Stimulated activated CD8-positive, alpha-beta memory T cell treated with anti-CD3 and anti-CD28 coated beads, Interleukin-15, amount 100 ng/mL, for 4 hours (primary cell): ENCODE data around the gene PASK.

Source experiments
- DNase-seq, 2 donors: peaks; one replicate each; pipeline ENCODE4 v3.0.0-alpha.2; 2020; ENCODE audit warnings: low read depth in 2 of 2

The PASK gene

DNA sequence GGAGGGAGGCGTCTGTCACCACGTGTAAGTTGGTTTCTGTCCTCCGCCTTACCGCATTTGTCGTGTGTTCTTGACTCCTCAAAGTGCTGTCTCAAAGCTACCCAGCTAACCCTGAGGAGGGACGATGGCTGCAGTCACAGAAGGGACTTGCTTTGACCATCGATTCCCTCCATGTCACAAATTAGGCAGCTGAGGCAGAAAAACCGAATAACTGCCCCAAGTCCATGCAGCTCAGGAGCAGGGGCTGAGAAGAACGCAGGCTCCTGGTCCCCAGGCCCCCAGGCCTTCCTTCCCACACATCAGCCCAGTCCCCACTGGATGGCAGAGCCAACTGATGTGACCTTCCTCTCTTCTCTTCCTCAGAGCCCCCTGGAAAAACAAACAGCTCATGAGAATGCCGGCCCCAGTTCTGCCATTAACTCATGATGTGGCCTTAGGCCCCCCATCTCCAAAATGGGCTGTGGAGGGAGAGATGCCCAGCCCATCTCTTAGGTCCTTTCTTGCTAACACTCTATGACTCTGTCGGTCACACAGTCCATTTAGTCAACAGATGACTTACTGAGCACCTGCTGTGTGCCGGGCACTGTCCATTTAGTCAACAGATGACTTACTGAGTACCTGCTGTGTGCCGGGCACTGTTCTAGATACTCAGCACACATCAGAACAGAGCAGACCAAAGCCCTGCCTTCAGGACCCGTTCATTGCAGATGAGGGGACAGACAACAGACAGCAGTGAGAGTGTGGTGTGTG is 66.8 kb downstream of the PASK start:
- DNase-seq, result no peak

DNA sequence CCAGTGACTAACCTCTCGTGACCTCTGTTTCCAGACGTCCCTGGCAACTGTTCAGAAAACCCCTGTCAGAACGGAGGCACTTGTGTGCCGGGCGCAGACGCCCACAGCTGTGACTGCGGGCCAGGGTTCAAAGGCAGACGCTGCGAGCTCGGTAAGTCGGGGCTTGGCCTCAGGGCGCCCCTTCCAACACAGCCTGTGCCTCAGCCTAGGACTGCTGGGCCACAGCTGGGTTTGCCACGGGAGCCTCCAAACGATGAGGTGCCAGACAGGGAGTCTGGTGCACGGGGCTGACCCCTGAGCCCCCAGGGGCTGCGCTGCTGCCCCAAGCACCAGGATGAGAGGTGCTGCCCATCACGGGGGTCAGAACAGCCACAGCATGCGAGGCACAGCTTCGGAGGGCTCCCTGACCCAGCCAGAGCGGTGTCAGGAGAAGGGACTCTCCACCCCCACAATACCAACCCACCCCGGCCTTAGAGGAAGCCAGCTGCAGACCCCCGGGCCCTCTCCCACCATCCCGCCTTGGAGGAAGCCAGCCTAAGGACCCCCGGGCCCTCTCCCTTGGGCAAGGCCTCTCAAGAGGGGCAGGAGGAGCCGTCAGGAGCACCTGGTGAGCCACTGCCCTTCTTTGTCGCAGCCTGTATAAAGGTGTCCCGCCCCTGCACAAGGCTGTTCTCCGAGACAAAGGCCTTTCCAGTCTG is 67.5 kb downstream of the PASK start:
- DNase-seq, result no peak

GRCh38 chr2:241081190-241081642 is 68.1 kb downstream of the PASK start:
- DNase-seq, result no peak

DNA sequence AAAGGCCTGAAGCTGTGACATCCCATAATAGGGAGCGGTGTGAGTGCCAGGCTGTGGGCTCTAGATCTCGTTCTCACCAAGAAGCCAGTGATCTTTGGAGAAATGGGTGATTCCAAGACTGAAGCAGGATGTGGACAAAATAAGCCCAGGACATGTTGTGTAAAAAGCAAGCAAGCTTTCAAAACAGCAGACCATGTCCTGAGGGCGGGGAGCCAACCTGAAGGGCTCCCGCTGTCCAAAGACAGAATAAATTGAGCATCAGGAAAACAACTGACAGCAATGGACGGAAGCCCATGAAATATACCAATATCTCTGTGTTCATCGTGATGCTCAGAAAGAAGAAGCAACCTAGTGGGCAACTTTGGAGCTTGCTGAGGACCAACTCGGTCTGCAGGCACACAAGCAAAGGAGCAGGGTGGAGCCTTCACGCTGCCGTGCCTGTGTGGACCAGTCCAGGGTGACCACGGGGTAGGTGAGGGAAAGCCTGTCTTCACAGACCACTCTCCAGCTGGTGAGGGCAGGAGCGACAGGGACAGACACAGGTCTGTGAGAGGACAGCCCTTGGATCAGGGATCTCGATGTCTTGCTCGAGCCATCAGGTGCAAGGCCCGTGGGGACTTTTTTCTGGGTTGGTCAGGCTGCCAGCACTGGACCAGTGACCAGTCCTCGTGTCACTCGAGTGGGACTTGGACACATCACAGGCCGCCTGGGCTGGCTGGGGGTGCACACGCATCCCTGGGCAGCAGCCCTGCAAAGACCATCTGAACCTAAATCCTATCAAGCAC is 68.7 kb downstream of the PASK start:
- no peak for DNase-seq

DNA sequence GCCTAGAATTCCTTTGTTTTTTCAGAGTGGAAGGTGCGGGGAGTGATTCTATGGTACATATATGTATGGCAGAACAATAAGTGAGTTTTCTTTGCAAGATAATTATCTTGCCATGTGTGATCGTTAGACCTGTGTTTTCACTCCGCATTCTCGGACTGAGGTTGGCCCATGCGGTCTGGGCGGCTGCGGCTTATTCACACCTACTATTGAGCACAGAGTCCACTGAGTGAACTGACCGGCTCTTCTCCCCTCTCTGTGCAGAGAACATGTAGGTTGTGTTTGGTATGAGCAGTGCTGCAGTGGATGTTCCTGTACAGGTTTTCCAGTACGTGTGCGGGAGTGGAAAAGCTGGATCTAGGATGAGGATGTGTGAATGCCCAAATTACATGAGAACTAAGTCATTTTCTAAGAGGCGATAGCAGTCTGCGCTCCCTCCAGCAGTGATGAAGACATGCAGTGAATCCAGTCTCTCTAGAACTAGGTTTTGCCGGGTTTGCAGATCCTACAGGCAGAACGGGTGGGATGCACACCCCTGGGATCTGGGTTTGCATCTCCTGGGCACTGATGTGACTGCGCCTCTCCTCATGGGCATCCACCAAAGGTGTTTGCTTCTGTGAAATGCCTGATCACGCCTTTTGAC is 74.3 kb downstream of the PASK start:
- no peak for DNase-seq

DNA sequence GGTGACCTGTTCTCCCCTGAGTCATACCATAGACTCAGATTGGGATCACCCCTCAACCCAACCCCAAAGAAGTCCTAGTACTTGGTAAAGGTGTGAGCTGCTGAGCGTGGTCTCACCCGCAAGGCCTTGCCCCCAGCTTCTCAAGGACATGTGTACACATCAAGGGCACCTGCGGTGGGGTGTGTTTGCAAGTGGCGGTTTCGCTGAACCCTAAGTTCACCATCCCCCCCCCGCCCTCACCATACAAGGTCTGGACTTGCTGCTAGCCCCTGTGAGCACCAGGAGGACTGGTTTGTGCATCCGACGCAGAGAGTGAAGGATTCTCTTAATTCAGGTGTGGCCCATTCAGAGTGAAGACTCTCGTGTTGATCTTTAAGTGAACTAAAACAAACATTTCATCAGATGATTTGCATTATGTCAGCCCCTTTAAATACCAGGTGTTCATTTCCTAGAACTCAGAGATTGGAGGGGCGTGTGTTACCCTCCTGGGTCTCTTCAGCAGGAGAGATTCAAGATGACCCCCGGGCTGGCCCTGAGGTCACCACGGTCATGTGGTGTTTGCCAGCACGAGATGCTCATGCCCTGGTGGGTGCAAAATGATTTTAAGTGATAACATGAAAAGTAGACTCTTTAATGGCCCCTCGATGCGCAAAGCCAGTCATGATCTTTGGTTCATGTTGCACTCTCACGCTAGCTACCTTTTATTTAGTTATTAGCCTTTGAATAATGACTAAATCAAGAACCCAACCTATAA is 75.0 kb downstream of the PASK start:
- DNase-seq, result no peak

DNA sequence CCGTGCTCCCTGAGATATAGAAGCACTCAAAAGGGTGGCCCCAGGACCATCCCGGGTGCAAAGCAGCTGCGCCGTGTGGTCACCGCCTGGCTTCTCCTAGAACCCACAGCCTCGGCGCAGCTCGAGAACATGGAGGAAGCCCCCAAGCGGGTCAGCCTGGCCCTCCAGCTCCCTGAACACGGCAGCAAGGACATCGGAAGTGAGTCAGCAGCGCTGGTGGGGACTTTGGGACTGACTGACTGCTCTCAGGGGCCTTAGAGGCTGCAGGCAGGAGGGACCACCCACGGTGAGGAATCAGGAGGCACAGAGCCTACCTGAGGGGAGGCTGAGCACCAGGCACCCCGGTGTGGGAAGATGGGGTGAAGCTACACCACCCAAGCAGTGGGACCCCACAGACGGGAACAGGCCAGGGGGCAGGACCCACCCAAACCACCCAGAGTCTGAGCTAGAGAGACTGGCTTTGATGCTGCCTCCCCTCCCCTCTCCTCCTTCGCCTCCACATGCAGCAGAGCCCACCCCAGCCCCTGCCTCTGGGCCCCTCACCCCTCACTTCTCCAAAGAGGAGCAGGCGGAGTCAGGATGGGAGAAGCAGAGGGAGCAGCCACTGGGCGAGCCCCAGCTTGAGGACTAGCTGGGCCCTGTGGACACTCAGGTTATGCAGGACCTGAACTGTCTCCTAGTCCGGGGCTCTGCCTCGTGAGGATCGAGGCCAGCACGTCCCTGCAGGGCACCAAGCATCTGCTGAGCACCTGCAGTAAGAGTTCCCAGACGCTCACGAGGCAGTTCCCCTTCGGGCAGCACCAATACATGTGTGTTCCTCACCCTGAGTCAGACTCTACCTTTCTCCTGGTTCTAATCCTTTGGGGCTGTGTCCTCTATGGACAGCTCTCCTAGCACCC is 75.9 kb downstream of the PASK start:
- DNase-seq, result no peak

DNA sequence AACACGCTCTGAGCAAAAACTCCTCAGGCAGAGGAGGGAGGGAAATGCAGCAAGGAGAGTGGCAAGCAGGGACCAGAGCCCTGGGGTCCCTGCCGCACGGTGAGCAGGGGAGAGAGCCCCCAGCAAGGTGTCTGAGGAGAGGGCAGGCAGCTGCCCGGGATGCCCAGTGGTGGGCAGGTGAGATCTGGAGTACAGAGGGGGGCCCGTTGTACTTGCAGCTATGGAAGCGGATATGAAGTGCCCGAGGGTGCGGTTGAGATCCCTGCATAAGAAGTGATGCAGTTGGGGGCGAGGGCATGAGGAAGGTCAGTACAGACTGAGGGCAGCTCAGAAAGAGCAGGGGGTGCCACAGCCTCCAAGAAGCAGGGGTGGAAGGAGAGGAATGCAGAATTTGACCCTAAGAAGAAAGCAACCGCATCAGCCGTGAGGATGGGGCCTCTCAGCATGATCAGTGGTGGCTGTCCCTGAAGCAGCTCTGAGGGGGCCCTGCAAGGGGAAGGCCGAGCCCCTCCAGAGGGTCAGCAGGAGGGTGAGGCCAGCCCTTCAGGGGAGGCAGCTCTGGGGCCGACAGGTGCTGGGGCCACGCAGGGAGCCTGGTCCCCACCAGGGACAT is 76.6 kb downstream of the PASK start:
- no peak for DNase-seq

GRCh38 chr2:241072151-241072550 is 77.1 kb downstream of the PASK start:
- DNase-seq, result no peak

DNA sequence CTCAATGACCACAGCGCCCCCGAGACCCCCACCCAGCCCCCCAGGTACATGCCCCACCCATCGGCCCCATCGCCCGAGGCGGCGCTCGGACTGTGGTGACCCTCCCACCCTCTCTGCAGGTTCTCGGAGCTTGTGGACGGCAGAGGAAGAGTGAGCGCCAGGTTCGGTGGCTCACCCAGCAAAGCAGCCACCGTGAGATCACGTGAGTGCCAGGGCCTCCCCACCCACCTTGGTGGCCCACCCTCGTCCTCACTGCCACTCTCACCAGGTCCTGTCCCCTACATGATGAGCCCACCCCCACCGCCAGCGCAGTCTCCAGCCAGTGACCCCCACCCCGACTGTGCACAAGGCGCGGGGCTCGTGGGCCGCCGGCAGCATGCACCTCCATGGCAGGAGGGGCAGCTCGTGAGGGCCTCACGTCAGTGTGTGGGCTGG is 77.6 kb downstream of the PASK start:
- no peak for DNase-seq

DNA sequence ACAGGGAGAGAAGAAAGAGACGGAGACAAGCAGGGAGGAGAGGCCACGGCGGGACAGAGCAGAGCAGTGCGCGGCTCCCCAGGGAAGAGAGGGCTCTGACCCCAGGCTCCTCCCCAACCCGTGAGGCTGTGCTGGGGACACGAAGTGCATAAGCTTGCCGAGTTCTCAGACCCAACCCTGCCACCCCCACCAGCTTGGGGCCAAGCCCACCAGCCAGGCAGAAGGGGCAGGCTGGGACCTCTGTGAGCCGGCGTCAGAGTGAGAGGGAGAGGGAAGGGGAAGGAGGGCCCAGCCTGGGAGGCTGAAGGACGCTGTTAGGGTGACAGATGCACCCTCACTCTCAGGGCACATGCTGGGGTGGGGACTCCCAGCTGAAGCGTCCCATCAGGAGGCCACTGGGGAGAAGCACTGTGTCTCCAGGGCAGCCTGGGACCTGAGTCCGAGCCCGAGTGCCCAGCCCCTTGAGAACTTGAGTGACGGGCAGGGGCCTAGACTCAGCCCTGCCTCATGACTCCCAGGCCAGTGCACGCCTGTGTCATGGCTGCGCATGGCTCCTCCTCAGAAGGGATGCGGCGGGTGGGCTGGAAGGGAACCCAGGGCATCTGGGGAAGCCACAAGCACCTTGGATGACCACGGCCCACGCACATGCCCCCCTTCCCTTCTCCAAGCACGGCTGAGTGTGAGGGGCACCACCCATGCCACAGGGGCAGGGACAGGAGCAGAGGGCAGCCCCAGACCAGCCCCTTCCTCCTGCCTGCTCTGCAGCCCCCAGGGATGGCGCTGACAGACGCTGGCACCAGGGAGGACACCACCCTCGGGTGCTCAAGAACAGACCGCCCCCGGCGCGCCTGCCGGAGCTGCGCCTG is 78.2 kb downstream of the PASK start:
- DNase-seq, result no peak

- no peak for DNase-seq
Observed at GRCh38 chr2:241070361-241070760, 78.9 kb downstream of the PASK start.

- DNase-seq, result no peak
Observed at GRCh38 chr2:241069821-241070281, 79.4 kb downstream of the PASK start.

DNA sequence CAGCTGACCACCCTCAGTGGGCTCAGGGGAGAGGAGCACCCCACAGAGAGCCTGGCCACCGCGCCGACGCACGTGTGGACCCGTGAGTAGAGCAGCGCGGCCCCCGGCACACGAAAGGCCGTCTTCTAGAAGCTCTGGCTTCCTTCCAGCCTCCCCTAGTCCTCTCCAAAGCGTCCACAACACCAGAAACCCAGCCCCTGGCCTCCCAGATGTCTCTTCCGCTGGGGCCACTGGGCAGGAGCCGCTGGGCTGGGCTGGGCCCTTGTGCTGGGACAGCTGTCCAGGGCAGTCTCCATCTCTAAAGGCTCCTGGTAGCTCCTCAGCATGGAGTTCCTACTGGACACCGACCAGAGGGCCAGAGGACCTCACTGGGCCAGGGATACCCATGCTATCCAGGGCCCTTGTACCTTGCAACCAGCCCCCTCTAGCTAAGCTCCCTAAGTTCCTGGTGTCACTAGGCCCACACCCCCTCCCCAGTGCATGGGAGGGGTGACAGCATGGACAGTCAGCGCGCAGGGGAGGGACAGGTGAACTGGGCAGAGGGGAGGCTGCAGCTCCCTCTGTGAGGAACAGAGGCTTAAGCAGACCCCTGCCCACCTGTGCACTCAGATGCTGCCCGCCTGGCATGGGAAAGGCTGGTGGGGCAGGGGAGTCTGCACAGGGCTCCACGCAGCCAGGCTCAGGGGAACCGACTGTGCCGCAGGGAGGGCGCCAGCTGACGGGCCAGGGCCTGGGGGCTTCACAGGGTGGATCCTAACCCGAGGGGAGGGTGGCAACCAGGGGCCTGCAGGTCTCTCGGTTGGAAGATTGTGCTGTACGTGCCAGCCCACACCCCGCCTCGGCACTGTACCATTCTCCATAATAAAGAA is 80.1 kb downstream of the PASK start:
- no peak for DNase-seq

GRCh38 chr2:241068136-241068941 is 80.9 kb downstream of the PASK start:
- no peak for DNase-seq

DNA sequence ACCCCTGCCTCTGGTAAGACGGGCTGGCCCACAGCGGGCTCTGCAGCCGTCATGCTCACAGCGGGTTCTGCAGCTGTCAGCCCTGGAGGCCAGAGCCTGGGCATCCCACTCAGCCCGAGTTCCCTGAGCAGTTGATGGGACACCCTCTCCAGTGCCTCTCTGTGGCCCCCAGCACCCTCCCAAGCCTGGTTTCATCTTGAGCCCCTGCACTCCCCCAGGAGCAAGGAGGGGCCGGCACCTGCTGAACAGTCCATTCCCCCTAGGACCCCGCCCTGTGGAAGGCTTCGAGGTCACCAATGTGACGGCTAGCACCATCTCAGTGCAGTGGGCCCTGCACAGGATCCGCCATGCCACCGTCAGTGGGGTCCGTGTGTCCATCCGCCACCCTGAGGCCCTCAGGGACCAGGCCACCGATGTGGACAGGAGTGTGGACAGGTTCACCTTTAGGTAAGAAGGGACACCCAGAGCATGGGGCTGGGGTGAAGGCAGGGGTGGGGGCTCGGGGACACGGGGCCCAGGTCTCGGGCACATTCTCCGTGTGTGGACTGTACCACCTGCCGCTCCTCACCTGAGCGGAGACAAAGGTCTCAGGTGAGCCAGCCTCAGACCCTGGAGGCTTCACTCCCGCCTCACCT is 81.7 kb downstream of the PASK start:
- no peak for DNase-seq
